Glomerular endothelial cell (primary cell): ENCODE results near the gene RNF157. TPM values are rescaled to one million over a fixed set of nuclear protein-coding genes. Genes with fewer than 3 reads are reported as not detected.
"Not testable (repeated sequence)": the region's sequence is repeated elsewhere in the genome, so short reads cannot be mapped to it uniquely, and the experiment has no call there.

Source experiments
- DNase-seq: peaks from one replicate; pipeline ENCODE4 v3.0.0-alpha.2; 2011; ENCODE audit warnings: low read depth, low spot score; ENCODE audit errors: extremely low read depth
- total RNA-seq: library from RNA; depleted of rRNA; stranded (reverse); fragments of >200 nt; gene quantifications from 2 replicates; pipeline ENCODE4 v1.2.3, GENCODE V29; 2015

Gene RNF157
- total RNA-seq, 1 donor from 2014 or later = 0.58 TPM

GRCh38 chr17:76195281-76196096 lies 44.8 kb downstream of the RNF157 start:
- no peak for DNase-seq

- no peak for DNase-seq
These were observed 46.7 kb downstream of the RNF157 start for GRCh38 chr17:76193591-76193990.

- DNase-seq = no peak
These were observed 48.4 kb downstream of the RNF157 start for GRCh38 chr17:76191896-76192295.

DNA sequence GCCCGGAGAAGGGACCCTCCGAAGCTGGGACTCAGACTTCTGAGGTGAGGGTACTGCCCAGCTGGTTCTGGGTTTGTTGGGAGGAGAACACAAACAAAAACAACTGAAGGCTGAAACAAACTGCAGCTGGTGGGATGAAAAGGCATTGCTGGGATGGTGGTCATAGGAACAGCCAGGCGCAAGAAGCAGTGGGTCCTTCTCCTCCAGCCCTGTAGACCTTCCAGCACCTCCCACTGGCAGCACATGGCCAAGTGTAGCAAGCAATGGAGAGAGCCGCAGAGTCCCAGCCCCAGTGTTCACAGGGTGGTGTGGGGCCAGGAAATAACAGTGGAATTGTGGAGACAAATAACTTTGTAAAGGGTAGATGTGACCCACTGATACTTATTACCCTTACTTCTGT lies 50.6 kb downstream of the RNF157 start:
- DNase-seq = no peak

- DNase-seq = no peak
These were observed 51.0 kb downstream of the RNF157 start for GRCh38 chr17:76189247-76189646.

GRCh38 chr17:76188213-76189016 lies 51.9 kb downstream of the RNF157 start:
- no peak for DNase-seq

GRCh38 chr17:76186774-76187173 lies 53.5 kb downstream of the RNF157 start:
- not testable (repeated sequence) for DNase-seq

GRCh38 chr17:76184290-76184689 lies 56.0 kb downstream of the RNF157 start:
- no peak for DNase-seq

GRCh38 chr17:76182016-76182764 lies 58.1 kb downstream of the RNF157 start:
- peak; percentile 66 for DNase-seq

- DNase-seq = no peak
These were observed 60.5 kb downstream of the RNF157 start for GRCh38 chr17:76179496-76180467.

- no peak for DNase-seq
These were observed 62.2 kb downstream of the RNF157 start for GRCh38 chr17:76178124-76178523.

DNA sequence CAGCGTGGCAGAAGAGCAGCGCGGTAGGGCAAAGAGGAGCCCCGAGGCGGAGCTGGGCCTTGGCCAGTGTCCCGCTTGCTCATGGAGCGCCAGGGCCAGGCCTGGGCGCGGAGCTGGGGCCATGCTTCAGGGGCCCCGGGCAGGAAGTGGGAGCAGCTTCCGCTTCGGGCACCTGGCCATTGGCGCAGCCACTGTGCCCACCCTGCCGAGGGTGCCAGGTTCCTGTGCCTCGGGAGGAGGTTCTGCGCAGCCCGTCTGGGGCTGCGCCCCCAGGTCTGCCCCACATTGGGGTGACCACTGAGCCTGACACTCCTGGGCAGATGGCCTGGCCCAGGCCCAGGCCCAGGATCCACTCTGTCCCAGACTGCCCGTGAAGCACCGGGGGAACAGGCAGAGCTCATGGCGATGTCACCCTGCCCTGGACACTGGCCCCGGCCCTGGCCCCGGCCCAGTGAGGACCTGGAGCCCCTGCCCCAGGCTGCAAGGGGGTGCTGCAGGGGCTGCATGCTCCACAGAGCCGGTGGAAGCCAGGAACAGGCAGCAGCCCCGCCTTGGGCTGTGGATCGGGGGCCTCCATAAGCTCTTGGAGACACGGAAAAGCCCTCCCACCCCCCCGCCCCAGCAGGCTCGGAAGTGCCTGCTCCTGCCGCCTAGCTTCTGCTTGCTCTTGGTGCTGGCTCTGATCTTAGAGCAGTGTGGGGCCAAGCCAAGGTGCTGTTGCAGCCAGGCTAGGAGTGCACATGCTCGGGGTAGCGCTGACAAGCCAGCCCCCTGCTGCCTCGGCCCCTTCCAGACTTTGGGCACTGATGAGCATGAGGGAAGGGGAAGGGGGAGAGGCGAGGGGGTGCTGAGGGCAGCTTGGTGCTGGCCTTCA lies 63.4 kb downstream of the RNF157 start:
- DNase-seq = no peak

DNA sequence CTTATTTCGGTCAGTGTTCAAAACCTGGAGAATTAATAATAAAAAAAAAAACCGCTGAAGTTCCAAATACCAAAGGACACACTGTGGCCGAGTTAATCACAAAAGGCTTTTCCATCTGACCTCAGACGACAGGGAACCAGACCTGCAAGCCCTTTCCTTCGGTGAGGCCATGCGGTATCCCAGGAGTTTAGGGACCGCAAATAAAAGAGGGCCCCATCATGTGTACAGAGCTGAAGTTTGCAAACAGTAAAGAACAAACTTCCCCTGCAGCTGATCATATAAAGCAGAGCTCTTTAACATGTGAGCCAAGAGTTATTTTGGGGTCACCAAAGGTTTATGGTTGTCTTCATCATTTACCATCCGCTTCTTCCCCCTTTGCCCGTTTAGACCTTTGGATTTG lies 66.3 kb downstream of the RNF157 start:
- no peak for DNase-seq

DNA sequence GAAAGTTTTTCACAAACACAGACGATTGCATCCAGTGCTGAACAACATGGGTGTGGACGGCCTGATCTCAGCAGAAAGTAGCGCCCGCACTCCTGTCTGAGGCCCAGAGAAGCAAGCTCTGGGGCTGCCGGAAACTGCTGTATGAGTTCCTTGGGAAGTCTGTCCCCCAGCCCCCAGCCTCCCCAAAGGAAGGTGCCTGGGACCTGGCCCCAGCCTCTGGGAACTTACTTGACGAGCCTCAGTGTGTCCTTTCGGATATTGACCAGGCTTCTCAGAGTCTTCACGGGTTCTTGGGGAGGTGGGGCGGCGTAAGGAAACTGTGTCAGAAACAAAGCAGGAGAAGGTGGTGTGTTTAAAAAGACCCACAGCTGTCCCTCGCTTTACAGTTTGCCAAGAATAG lies 66.8 kb downstream of the RNF157 start:
- no peak for DNase-seq

DNA sequence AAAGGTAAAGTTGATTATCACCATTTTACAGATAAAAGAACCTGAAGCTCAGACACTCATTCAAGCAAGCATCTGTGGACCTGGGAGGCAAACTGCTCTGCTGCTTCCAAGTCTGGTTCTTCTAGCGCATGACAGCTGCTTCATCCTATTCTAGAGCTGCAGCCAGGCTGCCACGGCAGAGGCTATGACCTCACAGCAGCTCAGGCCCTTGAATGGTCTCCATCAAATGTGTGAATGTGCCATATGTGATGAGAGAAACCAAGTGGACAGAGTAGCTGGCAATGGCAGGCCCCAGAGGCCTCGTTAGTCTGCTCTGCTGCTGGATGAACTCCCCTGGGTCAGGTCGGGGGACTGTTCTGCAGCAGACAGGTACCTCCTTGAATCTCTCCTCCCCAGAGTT lies 68.6 kb downstream of the RNF157 start:
- no peak for DNase-seq

DNA sequence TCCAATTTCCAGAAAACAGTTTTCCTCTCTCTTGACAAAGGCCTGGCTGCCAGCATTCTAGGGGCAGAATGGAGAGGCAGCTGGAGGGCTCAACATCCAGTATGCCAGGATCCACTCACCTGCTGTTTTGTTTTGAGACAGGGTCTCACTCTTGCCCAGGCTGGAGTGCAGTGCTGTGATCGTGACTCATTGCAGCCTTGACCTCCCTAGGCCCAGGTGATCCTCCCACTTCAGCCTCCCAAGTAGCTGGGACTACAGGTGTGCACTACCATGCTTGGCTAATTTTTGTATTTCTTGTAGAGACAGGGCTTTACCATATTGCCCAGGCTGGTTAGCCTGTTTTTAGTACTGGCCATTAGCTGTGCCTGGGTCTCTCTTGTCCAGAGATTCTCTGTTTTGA lies 70.2 kb downstream of the RNF157 start:
- no peak for DNase-seq

- no peak for DNase-seq
These were observed 73.4 kb downstream of the RNF157 start for GRCh38 chr17:76166906-76167305.

GRCh38 chr17:76166168-76166567 lies 74.1 kb downstream of the RNF157 start:
- DNase-seq = no peak

DNA sequence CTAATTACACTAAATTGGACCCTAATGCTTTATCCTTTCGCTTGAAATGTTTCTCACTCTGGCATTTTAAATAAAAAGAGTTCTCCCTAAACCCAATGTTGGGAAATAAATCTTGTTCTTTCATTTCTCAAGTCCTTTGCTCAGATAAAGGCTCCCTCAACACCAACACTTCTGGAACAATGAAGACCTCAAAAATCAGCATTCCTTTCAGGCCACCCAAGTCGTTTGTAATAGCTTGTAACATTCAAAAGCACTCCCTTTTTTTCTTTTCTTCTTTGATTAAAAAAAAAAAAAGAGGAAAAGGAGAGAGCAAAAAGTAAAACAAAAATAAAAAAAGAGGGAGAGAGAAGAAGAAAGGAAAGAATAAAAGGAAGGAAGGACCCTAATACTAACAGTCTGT lies 76.0 kb downstream of the RNF157 start:
- DNase-seq = no peak
